NB4 (cell line): ENCODE measurements around the gene RFXAP.

ENCODE experiments used
- DNase-seq: peaks from one replicate; pipeline ENCODE4 v3.0.0; 2010; ENCODE audit warnings: low read depth
- H3K4me3 ChIP-seq: one replicate; pipeline ENCODE4 v1.5.1; 2011; ENCODE audit warnings: mild to moderate bottlenecking, low read depth, low read length, moderate library complexity
- MYC ChIP-seq: IDR thresholded peaks from 2 replicates; pipeline ENCODE4 v1.6.1; 2011; ENCODE audit warnings: low read depth, low read length
- POLR2A ChIP-seq: IDR thresholded peaks from 2 replicates; pipeline ENCODE4 v1.6.1; 2011; ENCODE audit warnings: mild to moderate bottlenecking; ENCODE audit not compliant: insufficient read length; ENCODE audit errors: extremely low read depth
- TF ChIP-seq, protein P1 (sequence below): IDR thresholded peaks from 2 replicates; pipeline ENCODE4 v1.6.1; 2011; ENCODE audit warnings: low read depth, low read length
- TF ChIP-seq, protein P2 (sequence below): IDR thresholded peaks from one replicate; pipeline ENCODE4 v1.5.1; 2012; ENCODE audit warnings: low read depth, low read length

Gene RFXAP

DNA sequence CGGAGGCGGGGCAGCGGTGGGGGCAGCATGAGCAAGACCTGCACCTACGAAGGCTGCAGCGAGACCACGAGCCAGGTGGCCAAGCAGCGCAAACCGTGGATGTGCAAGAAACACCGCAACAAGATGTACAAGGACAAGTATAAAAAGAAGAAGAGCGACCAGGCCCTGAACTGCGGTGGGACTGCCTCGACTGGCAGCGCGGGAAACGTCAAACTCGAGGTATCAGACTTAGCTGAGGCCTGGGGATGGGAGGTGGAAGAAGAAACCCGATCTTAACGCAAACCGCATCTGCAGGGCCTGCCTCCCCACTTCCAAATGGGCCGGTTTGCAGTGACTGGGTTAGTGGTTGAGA lies 693 bp downstream of the RFXAP start:
- TF ChIP-seq, protein P1, sequence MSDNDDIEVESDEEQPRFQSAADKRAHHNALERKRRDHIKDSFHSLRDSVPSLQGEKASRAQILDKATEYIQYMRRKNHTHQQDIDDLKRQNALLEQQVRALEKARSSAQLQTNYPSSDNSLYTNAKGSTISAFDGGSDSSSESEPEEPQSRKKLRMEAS = peak; percentile 80
- no peak for TF ChIP-seq POLR2A
- H3K4me3 ChIP-seq = peak overlapping the region; percentile 80
- peak; percentile 74 for DNase-seq

GRCh38 chr13:36820222-36820621 lies 1.2 kb downstream of the RFXAP start:
- DNase-seq = peak; percentile 9
- peak overlapping the region; percentile 80 for H3K4me3 ChIP-seq
- TF ChIP-seq MYC = no peak
- TF ChIP-seq POLR2A = no peak
- TF ChIP-seq, protein P2, sequence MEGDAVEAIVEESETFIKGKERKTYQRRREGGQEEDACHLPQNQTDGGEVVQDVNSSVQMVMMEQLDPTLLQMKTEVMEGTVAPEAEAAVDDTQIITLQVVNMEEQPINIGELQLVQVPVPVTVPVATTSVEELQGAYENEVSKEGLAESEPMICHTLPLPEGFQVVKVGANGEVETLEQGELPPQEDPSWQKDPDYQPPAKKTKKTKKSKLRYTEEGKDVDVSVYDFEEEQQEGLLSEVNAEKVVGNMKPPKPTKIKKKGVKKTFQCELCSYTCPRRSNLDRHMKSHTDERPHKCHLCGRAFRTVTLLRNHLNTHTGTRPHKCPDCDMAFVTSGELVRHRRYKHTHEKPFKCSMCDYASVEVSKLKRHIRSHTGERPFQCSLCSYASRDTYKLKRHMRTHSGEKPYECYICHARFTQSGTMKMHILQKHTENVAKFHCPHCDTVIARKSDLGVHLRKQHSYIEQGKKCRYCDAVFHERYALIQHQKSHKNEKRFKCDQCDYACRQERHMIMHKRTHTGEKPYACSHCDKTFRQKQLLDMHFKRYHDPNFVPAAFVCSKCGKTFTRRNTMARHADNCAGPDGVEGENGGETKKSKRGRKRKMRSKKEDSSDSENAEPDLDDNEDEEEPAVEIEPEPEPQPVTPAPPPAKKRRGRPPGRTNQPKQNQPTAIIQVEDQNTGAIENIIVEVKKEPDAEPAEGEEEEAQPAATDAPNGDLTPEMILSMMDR = no peak
- TF ChIP-seq, protein P1 = no peak

- TF ChIP-seq, protein P2 = no peak
- TF ChIP-seq MYC (no peak), POLR2A (no peak)
- TF ChIP-seq, protein P1 = no peak
- DNase-seq = peak; percentile 18
- peak overlapping the region; percentile 27 for H3K4me3 ChIP-seq
These were observed 3.8 kb downstream of the RFXAP start for GRCh38 chr13:36822785-36823184.

DNA sequence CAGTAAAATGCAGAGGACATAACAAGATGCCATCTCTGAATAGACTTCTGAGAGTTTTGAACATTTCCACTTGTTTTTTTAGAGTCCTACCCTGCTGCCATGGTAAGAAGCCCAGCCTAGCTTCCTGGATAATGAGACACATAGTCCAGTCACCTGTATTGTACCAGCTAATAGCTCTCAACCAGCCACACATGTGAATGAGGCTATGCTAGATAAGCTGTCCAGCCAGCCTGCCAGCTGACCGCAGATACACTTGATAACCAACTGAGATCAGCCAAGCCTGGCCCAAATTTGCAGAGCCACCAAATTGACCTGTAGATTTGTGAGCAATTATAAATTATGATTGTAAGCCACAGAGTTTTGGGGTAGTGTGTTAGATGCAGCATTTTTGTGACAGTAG lies 10.7 kb downstream of the RFXAP start:
- H3K4me3 ChIP-seq = no peak overlapping the region
- DNase-seq = no peak
- no peak for TF ChIP-seq POLR2A
- TF ChIP-seq MYC = no peak
- TF ChIP-seq, protein P1 = no peak
- TF ChIP-seq, protein P2 = no peak

GRCh38 chr13:36831291-36831690 lies 12.3 kb downstream of the RFXAP start:
- DNase-seq = no peak
- H3K4me3 ChIP-seq = no peak overlapping the region
- TF ChIP-seq, protein P2 = no peak
- TF ChIP-seq, protein P1 = no peak
- TF ChIP-seq MYC = no peak
- TF ChIP-seq POLR2A = no peak

DNA sequence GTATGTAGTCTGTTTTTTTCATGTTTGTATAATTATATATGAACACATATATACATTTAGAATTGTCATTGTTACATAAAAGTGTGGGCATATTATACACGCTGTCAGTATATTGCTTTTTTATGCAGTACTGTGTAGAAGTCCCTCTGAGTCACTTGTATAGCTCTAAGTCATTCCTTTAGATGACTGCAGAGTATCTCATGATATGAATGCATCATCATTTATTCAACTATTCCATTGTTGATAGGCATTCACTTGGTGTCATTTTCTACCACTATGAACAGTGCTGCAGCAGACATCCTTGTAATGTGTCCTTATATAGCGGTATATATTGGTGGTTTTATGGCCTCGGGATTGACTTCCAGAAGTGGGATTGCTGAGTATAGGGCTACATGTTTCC lies 15.3 kb downstream of the RFXAP start:
- no peak overlapping the region for H3K4me3 ChIP-seq
- no peak for DNase-seq
- TF ChIP-seq, protein P2 = no peak
- TF ChIP-seq, protein P1 = no peak
- no peak for TF ChIP-seq MYC
- no peak for TF ChIP-seq POLR2A
